Activated CD8-positive, alpha-beta memory T cell treated with anti-CD3 and anti-CD28 coated beads for 1 hour (primary cell): Measurements from ENCODE around the gene GOLGA6L2.
"Not testable (repeated sequence)": the region's sequence is repeated elsewhere in the genome, so short reads cannot be mapped to it uniquely, and the experiment has no call there.

Experiments used
- DNase-seq, 2 donors: peaks; one replicate each; pipeline ENCODE4 v3.0.0-alpha.2; 2020; ENCODE audit warnings: low read depth in 1 of 2; ENCODE audit errors: extremely low read depth in 1 of 2

The GOLGA6L2 gene

GRCh38 chr15:23447107-23447500 is at the start of gene GOLGA6L2:
Gene GOLGA6L2 (minus strand): TSS chr15:23447243. CDS start chr15:23447181, 62 bp downstream.
- no peak for DNase-seq

- no peak for DNase-seq
These were observed 37.8 kb upstream of the GOLGA6L2 start for GRCh38 chr15:23484870-23485269.

- no peak for DNase-seq
These were observed 36.8 kb upstream of the GOLGA6L2 start for GRCh38 chr15:23483821-23484299.

- no peak for DNase-seq
These were observed 35.9 kb upstream of the GOLGA6L2 start for GRCh38 chr15:23482764-23483489.

GRCh38 chr15:23482228-23482627 is 35.2 kb upstream of the GOLGA6L2 start:
- no peak for DNase-seq

- DNase-seq: no peak
These were observed 30.9 kb upstream of the GOLGA6L2 start for GRCh38 chr15:23477920-23478319.

GRCh38 chr15:23472678-23473077 is 25.6 kb upstream of the GOLGA6L2 start:
- no peak for DNase-seq

- no peak for DNase-seq
These were observed 25.0 kb upstream of the GOLGA6L2 start for GRCh38 chr15:23472033-23472432.

- DNase-seq: no peak
These were observed 20.1 kb upstream of the GOLGA6L2 start for GRCh38 chr15:23467110-23467600.

GRCh38 chr15:23457890-23458289 is 10.8 kb upstream of the GOLGA6L2 start:
- DNase-seq: no peak

GRCh38 chr15:23446215-23447106 is 582 bp downstream of the GOLGA6L2 start:
- no peak for DNase-seq

GRCh38 chr15:23444269-23444668 is 2.8 kb downstream of the GOLGA6L2 start:
- DNase-seq: no peak

- DNase-seq: no peak
These were observed 5.8 kb downstream of the GOLGA6L2 start for GRCh38 chr15:23441204-23441603.

GRCh38 chr15:23440596-23440995 is 6.4 kb downstream of the GOLGA6L2 start:
- DNase-seq: no peak

GRCh38 chr15:23439513-23439912 is 7.5 kb downstream of the GOLGA6L2 start:
- DNase-seq: no peak

- DNase-seq: no peak
These were observed 8.1 kb downstream of the GOLGA6L2 start for GRCh38 chr15:23438816-23439466.

- no peak for DNase-seq
These were observed 9.4 kb downstream of the GOLGA6L2 start for GRCh38 chr15:23437673-23438072.

GRCh38 chr15:23437146-23437545 is 9.9 kb downstream of the GOLGA6L2 start:
- no peak for DNase-seq

GRCh38 chr15:23436421-23436820 is 10.6 kb downstream of the GOLGA6L2 start:
- DNase-seq: no peak

- DNase-seq: not testable (repeated sequence)
These were observed 12.3 kb downstream of the GOLGA6L2 start for GRCh38 chr15:23434699-23435098.

GRCh38 chr15:23425327-23425726 is 21.7 kb downstream of the GOLGA6L2 start:
- not testable (repeated sequence) for DNase-seq
